Suprapubic skin (tissue), 4 donors: ENCODE data around the gene EPB41.

Experiments
- POLR2A ChIP-seq, 2 donors: fragments of 450-650 bp; IDR thresholded peaks; one replicate each; pipeline ENCODE4 v1.6.1; 2017; ENCODE audit warnings: antibody characterized with exemption in 2 of 2, mild to moderate bottlenecking in 2 of 2, moderate library complexity in 2 of 2
- POLR2AphosphoS5 ChIP-seq, 3 donors: sonication (generic); formaldehyde crosslinking; IDR thresholded peaks; one replicate each; pipeline ENCODE4 v1.6.1; 2017; ENCODE audit warnings: antibody characterized with exemption in 3 of 3

DNA sequence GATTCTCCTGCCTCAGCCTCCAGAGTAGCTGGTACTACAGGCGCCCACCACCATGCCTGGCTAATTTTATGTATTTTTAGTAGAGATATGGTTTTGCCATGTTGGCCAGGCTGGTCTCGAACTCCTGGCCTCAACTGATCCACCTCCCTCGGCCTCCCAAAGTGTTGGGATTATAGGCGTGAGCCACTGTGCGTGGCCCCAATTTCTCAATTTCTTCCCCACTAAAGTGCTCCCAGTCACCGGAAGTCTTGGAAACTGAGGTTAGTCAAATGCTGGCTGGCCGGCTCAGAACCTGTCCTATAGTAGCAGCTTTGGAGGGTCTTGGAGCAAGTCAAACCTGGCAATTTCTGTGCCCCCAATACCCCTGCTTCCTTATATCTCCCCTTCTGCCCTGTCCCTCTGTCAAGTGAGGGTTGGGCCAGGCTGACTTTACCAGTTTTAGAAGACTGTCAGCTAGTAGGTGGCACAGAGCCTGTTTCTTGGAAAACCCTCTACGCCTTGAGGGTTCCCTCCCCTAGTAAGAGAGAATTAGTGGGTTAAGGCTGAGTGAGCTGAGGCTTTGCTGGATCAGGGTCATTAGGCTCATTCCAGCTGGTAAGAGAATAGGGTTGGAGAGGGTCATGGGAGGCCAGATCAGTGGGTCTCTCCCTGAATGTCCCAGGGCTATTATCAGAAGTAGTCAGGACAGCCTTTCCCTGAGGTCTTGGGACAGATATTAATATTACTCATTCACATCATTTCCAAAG, 8.3 kb upstream of the EPB41 start:
- TF ChIP-seq POLR2A (IDR thresholded peaks at IDR 0.05) (no peak), POLR2AphosphoS5 (IDR thresholded peaks at IDR 0.05) (no peak)
